HG03558 (cell line): ENCODE results near the gene PTPRS.
"Not testable (repeated sequence)": the region's sequence is repeated elsewhere in the genome, so short reads cannot be mapped to it uniquely, and the experiment has no call there.

Source experiments
- ATAC-seq: cut with Tn5 transposase; IDR thresholded peaks from one replicate; pipeline ENCODE4 v1.9.1; 2021; ENCODE audit warnings: moderate number of reproducible peaks; ENCODE audit not compliant: unreplicated experiment; ENCODE audit errors: extremely low read depth

PTPRS gene

DNA sequence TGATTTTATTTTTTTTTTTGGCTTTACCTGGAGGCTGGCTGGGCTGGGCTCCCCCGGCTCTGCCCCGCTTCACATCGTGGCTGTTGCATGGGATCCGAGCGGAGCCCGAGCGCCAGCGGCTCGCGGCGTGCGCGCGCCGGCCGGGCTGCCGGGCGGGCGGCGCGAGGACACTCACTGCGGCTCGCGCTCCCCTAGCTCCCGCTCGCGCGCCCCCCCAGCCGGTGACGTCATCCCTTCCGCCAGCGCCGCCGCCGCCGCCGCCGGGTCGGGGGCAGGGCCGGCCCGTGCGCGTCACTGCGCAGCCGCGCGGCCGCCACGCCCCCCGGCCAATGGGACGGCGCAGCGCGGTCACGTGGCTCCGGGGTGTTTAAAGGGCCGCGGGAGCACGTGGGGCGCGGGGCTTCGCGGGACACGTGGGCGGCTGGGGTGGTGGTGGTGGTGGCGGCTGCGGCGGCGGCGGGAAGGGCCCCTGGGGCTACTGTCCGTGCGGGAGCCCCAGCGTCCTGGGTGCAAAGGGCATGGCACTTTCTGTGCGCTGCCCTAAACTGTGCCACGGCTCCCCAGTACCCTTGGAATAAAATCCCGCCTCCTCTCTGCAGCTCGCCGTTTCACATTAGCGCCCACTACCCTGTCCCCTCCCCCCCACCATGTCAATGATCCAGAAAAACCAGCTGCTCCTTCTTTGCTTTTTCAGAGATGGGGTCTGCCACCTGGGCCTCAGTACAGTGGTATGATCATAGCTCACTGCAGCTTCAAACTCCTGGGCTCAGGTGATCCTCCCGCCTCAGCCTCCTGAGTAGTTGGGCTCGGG lies at the start of gene PTPRS:
Gene PTPRS (minus strand): TSS at position 176 of the 811 bp plus-strand sequence. CDS start 54,672 bp downstream, outside the sequence.
- ATAC-seq, result no peak

DNA sequence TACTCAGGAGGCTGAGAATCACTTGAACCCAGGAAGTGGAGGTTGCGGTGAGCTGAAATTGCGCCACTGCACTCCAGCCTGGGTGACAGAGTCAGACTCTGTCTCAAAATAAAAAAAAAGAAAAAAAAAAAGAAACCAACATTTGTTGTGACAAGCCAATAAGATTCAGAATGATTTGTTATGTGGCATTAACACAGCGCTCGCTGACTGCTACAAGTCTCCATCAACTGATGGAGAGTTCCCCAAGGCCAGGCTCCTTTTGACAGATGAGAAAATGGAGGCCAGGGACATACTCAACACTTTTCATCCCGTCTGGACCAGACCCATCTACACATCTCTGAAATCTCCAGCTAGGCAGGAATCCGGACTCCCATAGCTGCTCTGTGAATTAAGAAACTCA lies 48.7 kb upstream of the PTPRS start:
- ATAC-seq, result no peak

DNA sequence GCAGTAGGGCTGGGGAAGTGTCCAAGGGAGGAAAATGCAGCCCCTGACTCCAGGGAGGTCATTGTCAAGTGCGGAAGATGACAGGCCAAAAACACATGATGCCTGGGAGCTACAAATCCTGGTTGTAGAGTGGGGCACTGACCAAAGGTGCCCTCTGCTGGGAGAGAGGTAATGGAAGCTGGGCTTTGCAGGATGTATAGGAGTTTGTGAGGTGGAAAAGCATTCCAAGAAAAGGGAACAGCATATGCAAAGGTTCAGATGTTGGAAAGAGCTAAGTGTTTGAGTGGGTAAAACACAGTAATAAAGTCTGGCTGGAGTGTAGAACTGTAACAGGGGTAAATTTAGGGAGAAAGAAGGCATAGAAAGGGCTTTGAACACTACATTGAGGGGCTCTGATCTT lies 46.9 kb upstream of the PTPRS start:
- no peak for ATAC-seq

DNA sequence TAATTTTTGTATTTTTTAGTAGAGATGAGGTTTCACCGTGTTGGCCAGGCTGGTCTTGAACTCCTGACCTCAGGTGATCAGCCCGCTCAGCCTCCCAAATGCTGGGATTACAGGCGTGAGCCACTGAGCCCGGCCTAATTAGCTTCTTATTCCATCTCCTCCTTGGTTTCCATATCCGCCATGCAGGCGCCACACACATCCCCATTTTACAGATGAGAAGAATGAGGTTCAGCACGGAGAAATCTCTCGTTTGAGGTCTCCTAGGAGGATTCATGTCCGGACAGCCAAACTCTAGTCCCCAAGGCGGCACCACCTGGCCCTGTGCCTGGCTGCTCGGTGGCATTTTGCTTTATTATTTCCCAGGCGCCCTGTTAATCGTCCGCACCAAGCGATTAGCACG lies 46.2 kb upstream of the PTPRS start:
- no peak for ATAC-seq

DNA sequence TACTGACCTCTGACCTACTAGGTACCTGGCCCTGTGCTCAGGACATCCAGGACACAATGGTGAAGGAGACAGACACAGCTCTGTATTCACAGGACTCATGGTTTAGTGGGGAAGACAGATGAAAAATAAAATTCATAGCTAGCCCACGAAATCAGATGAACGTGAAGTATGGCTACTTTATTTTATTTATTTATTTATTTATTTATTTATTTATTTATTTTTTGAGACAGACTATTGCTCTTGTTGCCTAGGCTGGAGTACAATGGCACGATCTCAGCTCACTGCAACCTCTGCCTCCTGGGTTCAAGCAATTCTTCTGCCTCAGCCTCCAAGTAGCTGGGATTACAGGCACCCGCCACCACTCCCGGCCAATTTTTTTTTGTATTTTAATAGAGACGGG lies 40.6 kb upstream of the PTPRS start:
- not testable (repeated sequence) for ATAC-seq

DNA sequence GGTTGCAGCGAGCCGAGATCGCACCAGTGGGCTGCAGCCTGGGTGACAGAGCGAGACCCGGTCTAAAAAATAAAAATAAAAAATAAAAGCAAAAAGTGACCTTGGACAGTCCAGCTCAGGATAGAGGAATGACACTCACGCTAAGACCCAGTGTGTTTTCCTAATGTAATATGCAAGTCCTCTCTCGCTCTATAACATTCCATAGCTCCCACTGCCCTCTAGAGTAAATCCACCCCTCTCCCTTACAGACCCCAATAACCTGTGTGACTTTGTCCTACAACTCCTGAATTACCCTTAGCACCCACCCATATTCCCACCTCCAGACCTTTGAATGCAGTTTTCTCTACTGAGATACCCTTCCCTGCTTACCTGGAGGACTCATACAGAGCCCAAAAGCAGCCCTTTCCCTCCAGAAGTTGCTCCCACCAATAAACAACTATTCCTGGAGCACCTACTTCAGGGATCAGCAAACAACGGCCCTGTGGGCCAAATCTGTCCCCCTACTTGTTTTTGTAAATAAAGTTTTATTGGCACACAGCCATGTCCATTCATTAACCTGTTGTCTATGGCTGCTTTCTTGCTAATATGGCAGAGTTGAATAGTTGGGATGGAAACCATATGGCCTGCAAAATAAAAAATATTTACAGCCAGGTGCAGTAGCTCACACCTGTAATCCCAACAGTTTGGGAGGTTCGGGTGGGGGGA lies 39.8 kb upstream of the PTPRS start:
- no peak for ATAC-seq

DNA sequence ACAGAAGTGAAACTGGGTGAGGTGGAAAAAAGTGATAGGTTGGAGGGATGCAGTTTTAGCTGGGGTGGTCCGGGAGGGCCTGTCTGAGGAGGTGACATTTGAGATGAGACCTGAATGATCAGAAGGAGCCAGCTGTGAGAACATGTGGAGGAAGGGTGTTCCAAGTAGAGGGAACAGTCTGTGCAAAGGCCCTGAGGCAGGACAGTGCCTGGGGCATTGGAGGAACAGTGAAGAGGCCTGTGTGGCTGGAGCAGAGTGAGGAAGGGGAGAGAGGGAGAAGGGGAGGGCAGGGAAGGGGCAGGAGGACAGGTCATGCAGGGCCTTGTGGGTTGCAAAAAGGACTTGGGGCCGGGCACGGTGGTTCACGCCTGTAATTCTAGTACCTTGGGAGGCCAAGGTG lies 36.3 kb upstream of the PTPRS start:
- no peak for ATAC-seq

DNA sequence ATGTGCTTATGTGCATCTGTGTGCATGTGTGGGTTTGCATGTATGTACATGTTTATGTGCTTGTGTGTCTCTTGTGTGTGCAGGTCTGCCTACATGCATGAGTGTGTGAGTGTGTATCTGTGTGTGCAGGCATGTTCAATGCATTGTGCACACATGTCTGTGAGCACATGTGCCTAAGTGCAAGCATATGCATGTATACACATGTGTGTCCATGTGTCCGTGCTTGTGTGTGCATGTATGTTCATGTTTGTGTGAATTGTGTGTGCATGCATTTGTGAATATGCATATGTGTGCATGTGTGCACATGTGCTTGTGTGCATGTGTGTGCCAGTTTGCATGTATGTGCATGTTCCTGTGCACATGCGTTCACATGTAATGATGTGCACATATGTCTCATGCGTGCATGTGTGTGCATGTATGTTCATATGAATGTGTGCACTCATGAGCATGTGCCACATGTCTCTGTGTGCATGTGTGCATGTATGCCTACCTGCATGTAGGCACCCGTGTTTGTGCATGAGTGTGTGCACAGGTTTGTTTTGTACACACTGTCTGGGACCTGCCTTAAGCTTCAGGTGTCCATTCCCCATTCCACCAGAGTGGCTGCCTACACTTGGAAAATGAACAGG lies 32.1 kb upstream of the PTPRS start:
- ATAC-seq, result no peak

DNA sequence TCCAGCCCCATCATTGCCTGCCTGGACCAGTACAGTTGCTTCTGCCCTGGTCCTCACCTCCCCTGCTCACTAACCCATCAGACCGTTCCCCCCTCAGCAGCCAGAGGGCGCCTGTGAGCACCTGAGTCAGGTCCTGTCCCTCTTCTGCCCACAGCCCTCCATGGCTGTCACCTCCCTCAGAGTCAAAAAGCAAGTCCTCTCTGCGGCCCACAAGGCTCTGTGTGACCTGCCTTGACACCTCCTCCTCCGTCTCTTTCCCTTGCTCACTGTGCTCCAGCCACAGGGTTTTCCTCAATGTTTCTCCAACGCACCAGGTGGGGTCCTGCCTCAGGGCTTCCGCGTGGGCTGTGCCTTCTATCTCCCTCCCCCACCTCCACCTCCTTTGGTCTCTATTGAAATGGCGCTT lies 29.4 kb upstream of the PTPRS start:
- ATAC-seq, result no peak

DNA sequence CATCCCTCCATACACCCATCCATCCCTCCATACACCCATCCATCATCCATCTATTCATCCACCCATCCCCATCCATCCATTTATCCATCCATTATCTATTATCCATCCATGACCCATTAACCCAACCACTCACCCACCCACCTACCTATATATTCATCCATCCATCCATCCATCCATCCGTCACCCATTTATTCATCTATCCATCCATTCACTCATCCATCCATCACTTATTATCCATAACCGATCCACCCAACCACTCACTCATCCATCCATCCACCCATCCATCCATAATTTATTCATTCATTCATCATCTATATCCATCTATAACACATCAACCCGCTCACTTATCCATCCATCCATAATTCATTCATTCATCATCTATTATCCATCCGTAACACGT lies 28.7 kb upstream of the PTPRS start:
- ATAC-seq, result no peak

DNA sequence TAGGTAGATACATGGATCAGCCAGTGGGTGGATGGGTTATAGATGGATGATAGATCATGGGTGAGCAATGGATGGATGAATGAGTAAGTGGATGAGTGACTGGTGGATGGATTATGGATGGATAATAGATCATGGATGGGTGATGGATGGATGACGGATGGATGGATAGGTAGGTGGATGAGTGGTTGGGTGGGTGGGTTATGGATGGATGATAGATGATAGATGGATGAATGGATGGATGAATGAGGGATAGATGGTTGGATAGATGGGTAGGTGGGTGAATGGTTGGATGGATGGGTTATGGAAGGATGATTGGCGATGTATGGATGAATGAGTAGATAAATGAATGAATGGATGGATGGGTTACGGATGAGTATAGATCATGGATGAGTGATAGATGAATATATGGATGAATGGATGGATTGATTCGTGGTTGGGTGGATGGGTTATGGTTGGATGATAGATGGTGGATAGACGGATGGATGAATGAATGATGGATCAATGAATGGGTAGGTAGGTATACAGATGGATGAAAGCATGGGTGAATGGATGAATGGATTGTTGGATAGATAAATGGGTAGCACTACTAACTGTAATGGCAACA lies 27.0 kb upstream of the PTPRS start:
- ATAC-seq, result no peak

DNA sequence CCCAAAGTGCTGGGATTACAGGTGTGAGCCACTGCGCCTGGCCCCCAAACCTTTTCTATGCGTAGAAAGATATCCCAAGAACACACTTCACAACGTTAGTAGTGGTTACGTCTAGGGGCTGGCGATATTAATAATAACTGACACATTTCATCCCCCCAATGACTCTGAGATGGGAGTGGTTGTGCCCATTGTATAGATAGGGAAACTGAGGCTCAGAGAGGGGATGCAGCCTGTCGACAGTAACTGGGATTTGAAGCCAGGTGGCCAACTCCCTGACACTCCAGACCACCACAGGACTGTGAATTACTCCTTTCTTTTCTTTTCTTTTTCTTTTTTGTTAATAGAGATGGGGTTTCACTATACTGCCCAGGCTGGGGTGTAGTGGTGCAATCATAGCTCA lies 25.3 kb upstream of the PTPRS start:
- no peak for ATAC-seq

DNA sequence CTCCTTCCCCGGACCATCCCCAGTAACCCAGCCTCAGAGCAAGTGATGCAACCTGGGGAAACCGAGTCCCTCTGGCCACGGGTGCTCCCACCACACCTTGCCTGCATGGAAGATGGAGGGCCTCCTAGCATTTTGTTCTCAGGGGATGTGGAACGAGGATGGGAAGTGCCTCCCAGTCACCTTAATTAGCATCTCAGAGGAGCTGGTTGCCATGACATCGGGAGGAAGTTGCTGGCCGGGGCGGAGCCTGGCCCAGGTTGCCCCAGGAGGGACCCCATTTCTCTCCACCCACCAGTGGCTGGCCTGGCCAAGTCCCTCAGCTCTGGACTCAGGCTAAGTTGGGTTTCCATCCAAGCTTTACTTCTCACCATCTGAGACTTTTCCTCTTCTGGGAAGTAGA lies 24.1 kb upstream of the PTPRS start:
- ATAC-seq, result no peak

DNA sequence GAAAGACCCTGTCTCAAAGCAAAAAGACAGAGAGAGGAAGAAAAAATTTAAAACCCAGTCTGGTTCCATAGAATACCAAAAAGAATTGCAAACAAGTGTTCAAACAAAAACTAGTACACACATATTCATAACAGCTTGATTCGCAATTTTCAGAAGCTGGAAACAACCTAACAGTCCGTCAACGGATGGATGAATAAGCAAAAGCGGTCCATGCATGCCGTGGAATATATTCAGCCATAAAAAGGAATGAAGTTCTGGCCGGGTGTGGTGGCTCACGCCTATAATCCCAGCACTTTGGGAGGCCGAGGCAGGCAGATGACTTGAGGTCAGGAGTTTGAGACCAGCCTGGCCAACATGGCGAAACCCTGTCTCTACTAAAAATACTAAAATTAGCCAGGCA lies 21.2 kb upstream of the PTPRS start:
- not testable (repeated sequence) for ATAC-seq

DNA sequence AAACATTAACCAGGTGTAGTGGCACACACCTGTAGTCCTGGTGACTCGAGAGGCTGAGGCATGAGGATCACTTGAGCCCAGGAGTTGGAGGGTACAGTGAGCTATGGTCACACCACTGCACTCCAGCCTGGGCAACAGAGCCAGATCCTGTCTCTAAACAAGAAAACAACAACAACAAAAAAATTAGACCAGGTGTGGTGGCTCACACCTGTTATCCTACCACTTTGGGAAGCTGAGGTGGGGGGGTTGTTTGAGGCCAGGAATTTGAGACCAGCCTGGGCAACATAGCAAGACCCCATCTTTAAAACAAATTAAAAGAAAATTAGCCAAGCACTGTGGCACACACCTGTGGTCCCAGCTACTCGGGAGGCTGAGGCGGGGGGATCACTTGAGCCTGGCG lies 20.8 kb upstream of the PTPRS start:
- no peak for ATAC-seq

DNA sequence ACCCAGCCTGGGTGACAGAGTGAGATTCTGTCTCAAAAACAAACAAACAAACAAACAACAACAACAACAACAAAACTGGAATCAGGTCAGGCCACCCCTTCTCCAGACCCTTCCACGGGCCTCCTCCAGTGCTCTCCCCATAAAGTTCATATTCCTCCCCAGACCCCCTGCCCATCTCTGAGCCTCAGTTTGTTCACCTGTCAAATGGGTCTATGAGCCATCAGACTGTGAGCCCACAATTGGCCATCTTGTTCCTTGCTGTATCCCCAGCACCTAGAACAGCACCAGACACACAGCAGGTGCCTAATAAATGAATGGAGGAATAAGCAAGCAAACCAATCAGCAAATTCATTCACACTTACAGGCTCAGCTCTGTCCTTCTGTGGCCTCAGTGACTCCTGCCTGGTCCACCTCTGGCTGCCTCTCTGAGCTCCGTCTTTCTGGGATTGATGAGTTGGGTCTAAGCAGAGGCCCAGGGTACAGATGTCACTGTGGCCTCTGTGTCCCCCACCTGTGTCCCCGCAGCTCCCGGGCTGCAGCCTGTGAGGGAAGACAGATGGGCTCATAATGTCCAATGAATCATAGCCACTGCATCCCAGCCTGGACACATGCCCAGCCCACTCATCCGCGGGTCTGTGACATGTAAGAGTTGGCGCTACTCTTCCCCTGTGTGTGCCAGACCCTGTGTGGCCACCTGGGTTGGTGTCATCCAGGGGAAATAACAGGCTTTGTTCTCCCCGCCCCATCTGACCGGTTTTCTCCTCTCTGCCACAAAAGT lies 19.6 kb upstream of the PTPRS start:
- ATAC-seq, result no peak

DNA sequence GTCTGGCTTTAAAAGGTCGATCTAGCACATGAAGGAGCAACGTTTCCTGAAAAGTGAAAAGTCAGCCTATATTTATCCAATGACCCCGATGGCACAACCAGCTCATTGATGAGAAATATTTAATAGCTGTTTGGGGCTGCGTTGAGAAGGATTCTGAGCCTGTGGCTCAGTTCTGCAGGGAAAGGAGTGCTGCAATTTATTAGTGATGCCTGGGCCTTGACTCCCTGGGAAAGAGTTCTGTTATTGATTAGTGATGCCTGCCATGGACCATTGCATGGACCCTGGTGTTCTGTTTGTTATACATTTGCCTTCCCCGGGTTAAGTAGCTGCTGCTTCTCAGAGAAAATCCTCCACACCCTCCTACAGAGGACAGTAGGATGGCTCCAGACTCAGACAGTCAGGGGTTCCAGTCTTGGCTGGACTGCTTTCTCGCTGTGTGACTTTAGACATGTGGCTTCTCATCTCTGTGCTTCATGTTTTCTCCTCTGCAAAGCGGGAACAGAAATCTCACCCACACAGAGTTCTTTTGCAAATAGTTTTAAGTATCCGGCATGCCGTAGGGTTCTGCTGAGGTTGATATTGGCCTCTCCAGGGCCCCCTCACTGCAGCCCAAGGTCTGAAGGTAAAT lies 17.7 kb upstream of the PTPRS start:
- no peak for ATAC-seq

DNA sequence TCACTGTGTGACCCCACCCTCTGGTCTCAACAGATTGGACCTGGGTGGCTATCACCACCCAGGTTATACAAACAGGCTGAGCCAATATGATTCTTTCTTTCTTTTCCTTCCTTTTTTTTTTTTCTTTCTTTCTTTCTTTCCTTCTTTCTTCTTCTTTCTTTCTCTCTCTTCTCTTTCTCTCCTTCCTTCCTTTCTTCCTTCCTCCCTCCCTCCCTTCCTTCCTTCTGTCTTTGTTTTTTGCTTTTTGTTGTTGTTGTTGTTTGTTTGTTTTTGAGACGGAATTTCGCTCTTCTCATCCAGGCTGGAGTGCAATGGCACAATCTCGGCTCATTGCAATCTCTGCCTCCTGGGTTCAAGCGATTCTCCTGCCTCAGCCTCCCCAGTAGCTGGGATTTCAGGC lies 17.0 kb upstream of the PTPRS start:
- ATAC-seq, result no peak

DNA sequence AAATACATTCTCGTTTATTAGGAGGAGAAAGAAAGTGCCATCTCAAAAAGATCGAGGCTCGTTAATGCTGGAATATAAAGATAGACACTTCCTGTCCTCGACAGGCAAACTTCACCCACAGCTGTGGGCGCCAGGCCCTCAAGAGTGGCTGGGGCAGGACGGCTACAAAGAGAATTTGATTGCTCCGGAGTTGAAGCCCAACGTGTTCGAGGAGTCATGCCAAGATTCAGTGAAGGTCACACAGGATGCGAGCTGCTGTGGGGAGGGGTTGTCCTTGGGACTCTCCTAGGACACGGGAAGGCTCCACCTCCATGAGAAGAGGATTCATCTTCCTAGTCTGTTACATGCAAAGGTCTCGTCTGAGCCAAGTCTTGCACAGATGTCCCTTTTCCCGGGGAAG lies 16.3 kb upstream of the PTPRS start:
- no peak for ATAC-seq

DNA sequence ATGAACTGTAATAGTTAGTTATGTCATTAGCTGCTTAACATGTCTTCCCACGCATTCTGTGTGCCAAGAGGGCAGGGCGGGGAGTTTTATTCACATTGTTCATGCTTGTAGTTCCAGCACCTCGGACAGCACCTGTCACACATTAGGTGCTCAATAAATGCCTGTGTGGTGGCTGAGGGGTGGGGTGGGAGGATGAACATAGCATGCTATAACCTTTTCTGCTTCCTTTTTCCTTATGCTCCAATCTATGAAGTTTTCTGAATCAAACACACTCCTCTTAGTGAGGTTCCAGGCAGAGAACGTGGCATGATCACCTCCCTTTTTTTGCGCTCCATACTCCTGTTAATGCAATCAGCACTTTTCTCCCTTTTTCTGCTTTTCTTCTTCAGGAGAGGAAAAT lies 15.8 kb upstream of the PTPRS start:
- ATAC-seq, result no peak
